ENCODE results near the gene MEG3.

- no peak for TF ChIP-seq POLR2A (IDR thresholded peaks at IDR 0.05; ENCODE audit: low read depth, low read length)
- TF ChIP-seq PAX5 (IDR thresholded peaks at IDR 0.05; ENCODE audit: insufficient read depth, low read length, severe bottlenecking) = no peak
- no peak for TF ChIP-seq TAF1 (IDR thresholded peaks at IDR 0.05; ENCODE audit: low read depth, low read length)
- TF ChIP-seq POLR2AphosphoS5 (IDR thresholded peaks at IDR 0.05; ENCODE audit: low read depth, low read length) = no peak
- no peak for TF ChIP-seq SPI1 (IDR thresholded peaks at IDR 0.05; ENCODE audit: low read depth, low read length)
Measured at GRCh38 chr14:100807979-100808734, 17.8 kb upstream of the MEG3 start.
